ENCODE data around the gene ABO.
"Not testable (repeated sequence)": the region's sequence is repeated elsewhere in the genome, so short reads cannot be mapped to it uniquely, and the experiment has no call there.

Gene ABO

GRCh38 chr9:133286523-133286922 lies 11.5 kb upstream of the ABO start:
- no peak for DNase-seq

GRCh38 chr9:133285252-133285775 lies 10.3 kb upstream of the ABO start:
- no peak for DNase-seq

GRCh38 chr9:133284362-133284761 lies 9.4 kb upstream of the ABO start:
- no peak for DNase-seq

- DNase-seq = not testable (repeated sequence)
Observed at GRCh38 chr9:133283255-133284032, 8.4 kb upstream of the ABO start.

- no peak for DNase-seq
Observed at GRCh38 chr9:133282464-133283238, 7.7 kb upstream of the ABO start.

GRCh38 chr9:133280392-133280791 lies 5.4 kb upstream of the ABO start:
- DNase-seq = no peak

GRCh38 chr9:133278161-133279114 lies 3.4 kb upstream of the ABO start:
- DNase-seq = no peak

GRCh38 chr9:133277467-133277866 lies 2.5 kb upstream of the ABO start:
- no peak for DNase-seq

- no peak for DNase-seq
Observed at GRCh38 chr9:133276923-133277322, 1.9 kb upstream of the ABO start.

- DNase-seq = no peak
Observed at GRCh38 chr9:133276001-133276884, 1.2 kb upstream of the ABO start.

GRCh38 chr9:133274236-133275104 lies 531 bp downstream of the ABO start:
- no peak for DNase-seq

- no peak for DNase-seq
Observed at GRCh38 chr9:133273819-133274218, 1.2 kb downstream of the ABO start.

GRCh38 chr9:133273098-133273497 lies 1.9 kb downstream of the ABO start:
- DNase-seq = no peak

GRCh38 chr9:133269537-133270362 lies 5.3 kb downstream of the ABO start:
- no peak for DNase-seq

GRCh38 chr9:133269136-133269535 lies 5.9 kb downstream of the ABO start:
- not testable (repeated sequence) for DNase-seq

- DNase-seq = no peak
Observed at GRCh38 chr9:133268335-133269056, 6.5 kb downstream of the ABO start.

GRCh38 chr9:133264235-133264764 lies 10.7 kb downstream of the ABO start:
- no peak for DNase-seq

- DNase-seq = no peak
Observed at GRCh38 chr9:133263557-133263956, 11.4 kb downstream of the ABO start.

- no peak for DNase-seq
Observed at GRCh38 chr9:133262226-133262625, 12.8 kb downstream of the ABO start.

All from NCI-H1930 (cell line).